GM04504 (cell line): ENCODE measurements around the gene APBA2.

Experiments used
- DNase-seq: peaks from one replicate; pipeline ENCODE4 v3.0.0-alpha.2; 2012; ENCODE audit warnings: low read depth

Gene APBA2

DNA sequence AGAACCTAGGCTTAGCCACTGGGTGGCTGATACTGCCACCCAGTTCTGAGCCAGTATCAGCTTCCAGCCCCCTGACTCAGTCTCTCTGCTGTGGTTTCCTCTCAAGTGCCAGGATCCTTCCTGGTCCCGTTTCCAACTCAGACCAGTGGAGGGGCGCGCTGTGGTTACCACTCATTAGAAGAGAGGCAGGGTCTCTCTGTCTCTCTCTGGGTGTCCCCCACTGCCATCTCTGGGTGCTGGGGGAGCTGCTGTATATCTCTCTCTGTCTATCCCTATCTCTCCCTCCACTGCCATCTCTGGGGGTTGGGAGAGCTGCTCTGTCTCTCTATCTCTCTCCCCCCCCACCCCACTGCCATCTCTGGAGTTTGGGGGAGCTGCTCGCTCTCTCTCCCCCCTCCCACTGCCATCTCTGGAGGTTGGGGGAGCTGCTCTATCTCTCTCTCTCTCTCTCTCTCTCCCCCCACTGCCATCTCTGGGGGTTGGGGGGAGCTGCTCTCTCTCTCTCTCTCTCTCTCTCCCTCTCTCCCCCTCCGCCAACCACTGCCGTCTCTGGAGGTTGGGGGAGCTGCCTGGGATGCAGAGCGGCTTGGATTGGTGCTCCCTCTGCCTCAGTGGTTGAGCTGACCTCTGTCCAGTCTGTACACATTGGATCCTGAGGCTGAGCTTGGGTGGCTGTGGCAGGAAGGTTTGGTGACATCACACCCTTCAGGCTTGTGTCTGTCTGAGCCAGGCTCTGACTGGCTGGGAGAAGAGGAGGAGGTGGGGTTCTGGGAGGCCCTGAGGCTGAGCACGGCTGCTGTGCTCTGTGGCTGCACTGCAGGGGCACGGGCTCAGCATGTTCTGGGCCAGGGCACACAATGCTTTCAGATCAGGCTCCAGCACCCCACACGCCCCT is 98.9 kb downstream of the APBA2 start:
- no peak for DNase-seq

DNA sequence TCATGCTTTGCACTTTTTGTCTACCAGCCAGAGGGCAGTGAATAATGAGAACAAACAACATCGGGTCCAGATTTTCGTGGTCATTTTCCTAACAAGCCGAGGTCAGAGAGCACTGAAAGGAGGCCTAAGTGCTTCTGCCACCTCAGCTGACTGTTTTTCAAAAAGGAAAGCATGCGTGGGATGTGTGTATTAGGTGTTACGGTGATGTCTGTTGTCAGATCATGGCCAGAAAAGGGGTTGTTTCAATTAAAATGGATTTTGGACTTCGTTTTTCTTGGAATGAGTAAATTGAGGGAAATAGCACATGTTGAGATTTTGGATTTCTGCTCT is 99.5 kb downstream of the APBA2 start:
- no peak for DNase-seq

DNA sequence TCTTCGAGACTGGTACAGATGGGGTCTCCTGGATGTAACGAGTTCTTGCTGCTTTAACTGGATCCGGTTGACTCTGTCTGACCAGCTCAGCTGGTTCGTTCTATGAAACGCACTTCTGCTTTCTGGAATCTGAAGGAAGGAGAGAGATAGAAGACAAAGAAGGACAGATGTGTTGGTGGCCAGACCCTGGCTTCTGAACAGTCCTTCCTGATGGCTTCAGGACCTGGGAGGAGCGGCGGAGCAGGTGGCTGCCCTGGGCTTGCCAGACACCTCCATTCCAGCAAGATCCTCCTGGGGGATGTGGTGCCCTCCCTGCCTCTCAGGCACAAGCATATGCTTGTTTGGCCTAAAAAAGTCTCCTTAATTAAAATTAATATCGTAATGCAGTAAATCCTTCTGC is 99.9 kb downstream of the APBA2 start:
- DNase-seq: no peak

DNA sequence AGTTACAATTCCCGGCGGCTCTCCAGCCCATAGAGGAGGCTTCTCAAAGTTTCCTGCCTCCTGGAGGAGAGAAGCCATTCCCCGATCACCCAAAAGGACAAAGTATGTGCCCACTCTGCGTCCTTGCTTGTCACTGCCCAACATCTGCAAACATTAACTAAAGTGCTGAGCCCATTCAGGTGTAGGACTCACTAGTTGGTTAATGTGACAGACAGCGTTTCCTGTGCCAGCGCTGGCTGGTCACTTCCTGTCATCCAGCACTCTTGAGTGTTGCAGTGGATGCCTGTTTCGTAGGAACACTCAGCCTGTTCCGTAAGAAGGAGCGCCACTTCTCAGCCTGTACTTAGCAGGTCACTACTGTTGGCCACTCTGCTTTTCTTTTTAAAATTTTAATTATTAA is 100.3 kb downstream of the APBA2 start:
- DNase-seq: no peak

GRCh38 chr15:28986726-28987125 is 101.0 kb downstream of the APBA2 start:
- DNase-seq: no peak

DNA sequence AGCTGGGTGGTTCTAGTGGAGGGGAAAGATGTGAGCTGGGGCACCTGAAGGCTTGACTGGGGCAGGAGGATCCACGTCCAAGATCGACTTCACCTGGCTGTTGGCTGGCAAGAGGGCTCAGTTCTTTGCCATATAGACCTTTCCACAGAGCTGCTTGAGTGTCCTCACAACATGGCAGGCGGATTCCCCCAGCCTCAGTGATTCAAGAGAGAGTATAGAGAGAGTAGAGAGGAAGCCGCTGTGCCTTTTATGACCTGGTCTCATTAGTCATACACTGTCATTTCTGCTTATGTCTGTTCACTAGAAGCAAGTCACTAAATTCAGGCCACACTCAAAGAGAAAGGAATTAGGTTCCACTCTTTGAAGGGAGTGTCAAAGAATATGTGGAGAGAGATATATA is 101.6 kb downstream of the APBA2 start:
- DNase-seq: no peak

- DNase-seq: no peak
Observed at GRCh38 chr15:28989239-28989830, 103.6 kb downstream of the APBA2 start.

GRCh38 chr15:28989896-28990295 is 104.1 kb downstream of the APBA2 start:
- DNase-seq: no peak

DNA sequence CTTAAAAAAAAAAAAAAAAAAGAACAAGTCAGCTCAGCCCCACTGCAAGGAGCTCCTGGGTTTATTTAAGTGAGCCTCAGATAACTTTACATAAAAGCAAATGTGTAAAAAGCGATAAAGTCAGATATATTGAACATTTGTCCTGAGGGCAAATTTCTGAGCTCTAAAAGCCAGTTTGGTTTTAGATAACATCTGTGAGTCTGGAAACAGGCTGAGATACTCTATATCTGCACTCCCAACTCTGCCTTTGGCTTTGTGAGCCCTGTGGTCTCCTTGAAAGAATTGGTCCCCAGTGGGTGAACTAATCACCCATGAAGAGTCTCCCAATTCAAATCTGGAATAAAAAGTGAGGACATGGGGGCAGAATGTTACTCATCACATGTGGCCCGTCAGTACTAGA is 104.6 kb downstream of the APBA2 start:
- DNase-seq: no peak

DNA sequence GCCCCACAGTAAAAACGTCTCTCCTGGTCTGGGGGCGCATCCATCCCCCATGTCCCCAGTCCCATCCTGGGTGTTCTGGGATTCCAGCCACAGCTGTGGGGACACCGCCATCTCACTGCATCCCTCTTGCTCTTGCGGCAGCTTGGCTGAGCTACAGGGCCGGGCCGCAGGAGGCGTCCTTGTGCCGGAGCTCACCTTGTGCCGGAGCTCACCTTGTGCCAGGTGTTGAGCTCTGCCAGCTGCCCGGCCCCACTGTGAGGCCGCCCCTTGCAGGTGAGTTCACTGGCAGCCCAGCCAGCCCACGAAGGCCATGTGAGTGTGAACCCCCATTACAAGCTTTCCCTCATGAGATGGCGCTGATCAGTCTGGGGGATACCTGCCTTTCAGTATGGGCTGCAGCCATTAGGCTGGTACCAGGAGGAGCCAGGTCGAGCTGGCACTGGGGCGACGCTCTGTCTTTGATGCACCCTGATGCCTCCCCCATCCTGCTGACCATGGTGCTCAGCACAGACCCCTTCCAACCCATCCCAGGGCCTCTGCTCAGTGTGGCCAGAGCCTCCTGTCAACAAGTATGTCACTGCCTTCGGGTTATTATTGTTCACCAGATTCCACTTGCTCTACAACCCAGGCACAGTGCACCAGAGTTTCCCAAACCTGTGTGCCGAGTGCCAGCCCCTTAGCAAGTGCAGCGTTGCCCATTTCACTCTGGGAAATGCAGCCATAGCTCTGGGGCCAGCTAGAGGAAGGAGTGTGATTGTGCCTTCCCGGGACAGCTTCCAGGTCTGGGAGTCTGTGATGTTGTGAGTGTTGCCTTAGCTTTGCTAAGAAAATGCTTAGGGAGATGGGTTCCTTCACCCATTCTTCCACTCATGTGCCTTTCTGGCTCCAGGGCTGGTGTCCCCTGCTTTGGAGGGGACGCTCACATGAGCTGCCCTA is 105.7 kb downstream of the APBA2 start:
- no peak for DNase-seq

- no peak for DNase-seq
Observed at GRCh38 chr15:28992336-28992864, 106.6 kb downstream of the APBA2 start.

- DNase-seq: no peak
Observed at GRCh38 chr15:28993051-28993719, 107.4 kb downstream of the APBA2 start.

DNA sequence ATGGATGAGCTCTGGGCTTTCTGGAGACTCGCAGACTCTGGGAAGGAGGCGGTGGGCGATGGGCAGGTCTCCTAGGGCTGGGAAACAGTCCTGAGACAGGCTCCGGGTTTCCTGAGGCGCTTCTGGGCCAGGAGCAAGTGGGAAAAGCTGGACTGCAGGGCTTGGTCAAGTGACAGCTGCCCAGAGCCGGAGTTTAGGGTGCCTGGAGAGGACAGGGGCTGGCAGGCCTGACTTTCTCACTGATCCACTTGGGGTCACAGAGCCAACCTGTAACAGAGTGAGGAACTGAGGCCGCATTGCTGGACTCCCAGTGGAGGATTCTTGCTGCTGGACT is 107.9 kb downstream of the APBA2 start:
- no peak for DNase-seq

GRCh38 chr15:28994142-28994830 is 108.5 kb downstream of the APBA2 start:
- no peak for DNase-seq

GRCh38 chr15:28994831-28995596 is 109.2 kb downstream of the APBA2 start:
- no peak for DNase-seq

DNA sequence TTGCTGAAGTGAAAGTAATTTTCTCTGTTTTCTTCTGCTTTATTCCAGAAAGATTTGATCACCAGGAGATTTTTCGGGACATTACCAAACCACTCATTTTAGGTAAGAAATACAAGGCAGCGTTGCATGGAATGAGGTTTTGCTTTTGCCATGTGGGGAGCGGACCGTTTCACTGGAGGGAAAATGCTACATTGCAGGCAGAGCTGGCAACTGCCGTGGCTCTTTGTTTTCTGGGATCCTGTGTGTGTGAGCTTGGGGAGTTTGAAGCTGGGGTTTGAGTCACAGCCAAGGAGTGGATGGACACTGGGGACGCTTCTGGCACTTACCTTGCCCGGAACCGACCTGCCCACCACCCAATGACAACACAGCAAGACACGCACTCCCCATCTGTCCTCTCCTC is 109.9 kb downstream of the APBA2 start:
- no peak for DNase-seq

- DNase-seq: no peak
Observed at GRCh38 chr15:28996289-28996688, 110.5 kb downstream of the APBA2 start.

- DNase-seq: no peak
Observed at GRCh38 chr15:28996953-28997352, 111.2 kb downstream of the APBA2 start.

GRCh38 chr15:28997791-28998190 is 112.0 kb downstream of the APBA2 start:
- DNase-seq: no peak

GRCh38 chr15:28998511-28998910 is 112.7 kb downstream of the APBA2 start:
- no peak for DNase-seq
